Measurements from ENCODE around the gene PIK3CG. TPM values are rescaled to one million over a fixed set of nuclear protein-coding genes. Genes with fewer than 3 reads are reported as not detected.

The PIK3CG gene
- polyA plus RNA-seq, 3 donors = 17.9 to 31.2 (median 20.7) TPM

DNA sequence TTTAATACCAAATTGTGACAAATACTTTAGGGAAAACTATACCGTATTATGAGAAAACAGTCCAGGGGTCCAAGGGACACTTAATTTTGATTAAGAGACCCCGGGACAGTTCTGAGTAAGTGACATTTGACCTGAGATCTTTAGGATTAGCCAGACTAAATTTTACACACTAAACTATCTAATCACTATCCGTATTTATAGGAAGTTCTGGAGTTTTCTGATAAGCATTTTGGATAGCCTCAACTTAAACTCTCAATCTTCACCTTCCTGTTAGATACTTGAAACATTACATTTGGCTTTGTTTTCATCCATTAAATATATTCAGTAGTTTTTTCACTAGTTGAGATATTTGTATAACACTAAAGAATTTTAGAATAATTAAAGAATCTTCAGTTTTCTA, 5.4 kb downstream of the PIK3CG start:
- no CpG with 5 or more reads among the region's 3 CpGs for WGBS (ENCODE audit: insufficient coverage)
- intact Hi-C loops (cut with micrococcal nuclease) = loop anchor here in 1 of 2 donors (5.0 kb wide), 2 partner anchors 93 to 297 kb away; partner anchors contain the start of gene HBP1
- no peaks in the 10 kb centered on the region for H3K9me3 ChIP-seq (replicated peaks in 1 of 2; ENCODE audit: control insufficient read depth in 1 of 2, insufficient read depth in 1 of 2, low read length in 2 of 2)
- no peaks in the 10 kb centered on the region for H3K27me3 ChIP-seq (ENCODE audit: control insufficient read depth in 2 of 2, insufficient read depth in 2 of 2, low read length in 2 of 2)
- peaks cover 7% of the 10 kb centered on the region for H4K20me1 ChIP-seq (ENCODE audit: insufficient read depth, low read length)
- peaks cover 97% of the 10 kb centered on the region for H3K79me2 ChIP-seq (ENCODE audit: insufficient read depth, low read length)
- H3K4me1 ChIP-seq (ENCODE audit: control insufficient read depth in 1 of 2, insufficient read depth in 2 of 2, low read length in 2 of 2) = peaks cover 65 to 86% of the 10 kb centered on the region in 2 donors
- H2AFZ ChIP-seq (ENCODE audit: insufficient read depth, low read depth, low read length, poor library complexity, severe bottlenecking) = no peak overlapping the region
- H3K4me3 ChIP-seq (replicated peaks in 1 of 3; ENCODE audit: low read depth in 2 of 3, low read length in 3 of 3) = peak overlapping the region; percentile 17 to 57 (median 21)
- peaks cover 76% of the 10 kb centered on the region for H3K4me1 Mint-ChIP-seq
- H3K27ac ChIP-seq (ENCODE audit: low read depth in 1 of 2, low read length in 2 of 2) = peak overlapping the region in 1 of 2 donors; percentile 88
- peak overlapping the region; percentile 67 for H3K4me2 ChIP-seq (replicated peaks; ENCODE audit: extremely low read depth, low read length, poor library complexity, severe bottlenecking)
- H3K36me3 ChIP-seq (replicated peaks in 1 of 2; ENCODE audit: control insufficient read depth in 1 of 2, insufficient read depth in 2 of 2, low read length in 2 of 2) = peaks cover 44 to 61% of the 10 kb centered on the region in 2 donors
- DNase-seq = no peak
- H3K36me3 Mint-ChIP-seq = peaks cover 70 to 73% of the 10 kb centered on the region in 2 donors
- H3K9ac ChIP-seq (ENCODE audit: insufficient read depth, low read length, poor library complexity, severe bottlenecking) = peak overlapping the region; percentile 39
- no peak for TF ChIP-seq CTCF (IDR thresholded peaks at IDR 0.05)
- H3K4me3 Mint-ChIP-seq = peak overlapping the region; percentile 13 to 76
- H3K27ac Mint-ChIP-seq = peak overlapping the region; percentile 88 to 98 (median 92)
- H3K9me3 Mint-ChIP-seq = peaks cover 0 to 10% (median 0%) of the 10 kb centered on the region in 7 donors
- H3K27me3 Mint-ChIP-seq (ENCODE audit: low read depth in 3 of 3) = no peaks in the 10 kb centered on the region

DNA sequence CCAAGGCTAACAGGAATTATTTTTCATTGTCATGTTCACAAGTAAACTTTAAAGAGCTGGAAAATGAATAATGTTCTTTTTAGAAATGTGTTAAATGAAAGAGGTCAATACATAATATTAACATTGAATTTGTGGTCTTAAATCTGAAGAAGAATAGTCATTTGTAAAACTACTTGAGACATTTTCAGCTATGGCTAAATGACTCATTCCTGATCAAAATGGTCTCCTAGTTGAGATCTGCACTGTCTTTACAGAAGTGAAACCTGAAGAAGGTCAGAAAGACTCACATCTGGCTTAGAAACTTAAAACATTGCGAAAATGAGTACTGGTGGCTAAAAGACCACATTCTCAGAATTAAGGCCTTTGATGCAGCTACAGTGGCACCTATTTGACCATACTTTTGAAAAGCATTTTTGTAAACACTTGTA, 5.9 kb downstream of the PIK3CG start:
- H3K79me2 ChIP-seq (ENCODE audit: insufficient read depth, low read length) = peaks cover 97% of the 10 kb centered on the region
- Mint-ChIP-seq H3K27me3 (ENCODE audit: low read depth in 3 of 3) (no peaks in the 10 kb centered on the region), H3K4me1 (peaks cover 76% of the 10 kb centered on the region), H3K9me3 (peaks cover 0 to 10% (median 0%) of the 10 kb centered on the region in 7 donors), H3K36me3 (peaks cover 73 to 76% of the 10 kb centered on the region in 2 donors), H3K4me3 (peak overlapping the region; percentile 60 to 76), H3K27ac (peak overlapping the region; percentile 88 to 98 (median 92))
- no CpG with 5 or more reads among the region's 1 CpG for WGBS (ENCODE audit: insufficient coverage)
- DNase-seq = peak; percentile 80 to 92 (median 92)
- H3K4me2 ChIP-seq (replicated peaks; ENCODE audit: extremely low read depth, low read length, poor library complexity, severe bottlenecking) = peak overlapping the region; percentile 67
- intact Hi-C loops (cut with micrococcal nuclease) = loop anchor here in 1 of 2 donors (5.0 kb wide), 2 partner anchors 94 to 296 kb away; partner anchors contain the start of gene HBP1
- H3K4me1 ChIP-seq (ENCODE audit: control insufficient read depth in 1 of 2, insufficient read depth in 2 of 2, low read length in 2 of 2) = peaks cover 65 to 86% of the 10 kb centered on the region in 2 donors
- peaks cover 47 to 66% of the 10 kb centered on the region in 2 donors for H3K36me3 ChIP-seq (replicated peaks in 1 of 2; ENCODE audit: control insufficient read depth in 1 of 2, insufficient read depth in 2 of 2, low read length in 2 of 2)
- peak overlapping the region; percentile 17 to 57 (median 21) for H3K4me3 ChIP-seq (replicated peaks in 1 of 3; ENCODE audit: low read depth in 2 of 3, low read length in 3 of 3)
- no peaks in the 10 kb centered on the region for H3K27me3 ChIP-seq (ENCODE audit: control insufficient read depth in 2 of 2, insufficient read depth in 2 of 2, low read length in 2 of 2)
- peak overlapping the region in 1 of 2 donors; percentile 88 for H3K27ac ChIP-seq (ENCODE audit: low read depth in 1 of 2, low read length in 2 of 2)
- no peak for TF ChIP-seq CTCF (IDR thresholded peaks at IDR 0.05)
- H3K9ac ChIP-seq (ENCODE audit: insufficient read depth, low read length, poor library complexity, severe bottlenecking) = peak overlapping the region; percentile 39
- H4K20me1 ChIP-seq (ENCODE audit: insufficient read depth, low read length) = peaks cover 7% of the 10 kb centered on the region
- H3K9me3 ChIP-seq (replicated peaks in 1 of 2; ENCODE audit: control insufficient read depth in 1 of 2, insufficient read depth in 1 of 2, low read length in 2 of 2) = no peaks in the 10 kb centered on the region
- no peak overlapping the region for H2AFZ ChIP-seq (ENCODE audit: insufficient read depth, low read depth, low read length, poor library complexity, severe bottlenecking)

Measured in CD14-positive monocyte (primary cell).